ENCODE data around the gene MFSD1.

MFSD1 gene

DNA sequence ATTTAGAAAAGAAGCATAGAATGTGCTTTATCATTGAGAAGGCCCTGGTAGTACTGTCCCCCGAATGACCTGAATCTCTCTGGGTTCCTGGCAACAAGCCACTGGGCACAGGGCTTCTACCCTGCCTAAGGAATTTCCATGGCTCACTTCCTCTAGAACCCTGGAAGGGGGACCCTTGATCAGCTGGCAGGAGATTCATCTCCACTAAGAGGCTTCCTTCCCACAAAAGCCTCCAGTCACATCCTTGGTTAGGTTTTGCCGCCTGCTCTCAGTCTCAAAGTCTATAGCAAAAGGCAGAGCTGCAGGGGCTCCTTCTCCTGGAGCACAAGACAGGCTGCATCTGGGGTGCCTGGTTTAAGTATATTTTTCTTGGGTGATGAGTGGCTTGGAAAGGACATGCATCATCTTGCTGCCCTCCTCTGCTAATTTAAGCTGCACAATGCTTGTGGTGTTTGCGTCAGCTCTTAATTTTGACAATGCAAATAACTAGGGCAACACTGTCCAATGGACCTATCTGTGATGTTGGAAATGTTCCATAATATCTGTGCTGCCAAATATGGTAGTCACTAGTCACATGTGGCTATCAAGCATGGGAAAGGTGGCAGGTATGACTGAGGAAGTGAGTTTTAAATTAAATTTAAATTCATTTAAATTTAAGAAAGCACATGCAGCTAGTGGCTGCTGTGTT lies 36.2 kb upstream of the MFSD1 start:
- no peak overlapping the region for H3K4me3 ChIP-seq (ENCODE audit: low read depth, low read length)
- DNase-seq (ENCODE audit: low read depth), result no peak
- TF ChIP-seq, protein P1, sequence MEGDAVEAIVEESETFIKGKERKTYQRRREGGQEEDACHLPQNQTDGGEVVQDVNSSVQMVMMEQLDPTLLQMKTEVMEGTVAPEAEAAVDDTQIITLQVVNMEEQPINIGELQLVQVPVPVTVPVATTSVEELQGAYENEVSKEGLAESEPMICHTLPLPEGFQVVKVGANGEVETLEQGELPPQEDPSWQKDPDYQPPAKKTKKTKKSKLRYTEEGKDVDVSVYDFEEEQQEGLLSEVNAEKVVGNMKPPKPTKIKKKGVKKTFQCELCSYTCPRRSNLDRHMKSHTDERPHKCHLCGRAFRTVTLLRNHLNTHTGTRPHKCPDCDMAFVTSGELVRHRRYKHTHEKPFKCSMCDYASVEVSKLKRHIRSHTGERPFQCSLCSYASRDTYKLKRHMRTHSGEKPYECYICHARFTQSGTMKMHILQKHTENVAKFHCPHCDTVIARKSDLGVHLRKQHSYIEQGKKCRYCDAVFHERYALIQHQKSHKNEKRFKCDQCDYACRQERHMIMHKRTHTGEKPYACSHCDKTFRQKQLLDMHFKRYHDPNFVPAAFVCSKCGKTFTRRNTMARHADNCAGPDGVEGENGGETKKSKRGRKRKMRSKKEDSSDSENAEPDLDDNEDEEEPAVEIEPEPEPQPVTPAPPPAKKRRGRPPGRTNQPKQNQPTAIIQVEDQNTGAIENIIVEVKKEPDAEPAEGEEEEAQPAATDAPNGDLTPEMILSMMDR (IDR thresholded peaks at IDR 0.05; ENCODE audit: low read depth, low read length, missing control alignments), result no peak

DNA sequence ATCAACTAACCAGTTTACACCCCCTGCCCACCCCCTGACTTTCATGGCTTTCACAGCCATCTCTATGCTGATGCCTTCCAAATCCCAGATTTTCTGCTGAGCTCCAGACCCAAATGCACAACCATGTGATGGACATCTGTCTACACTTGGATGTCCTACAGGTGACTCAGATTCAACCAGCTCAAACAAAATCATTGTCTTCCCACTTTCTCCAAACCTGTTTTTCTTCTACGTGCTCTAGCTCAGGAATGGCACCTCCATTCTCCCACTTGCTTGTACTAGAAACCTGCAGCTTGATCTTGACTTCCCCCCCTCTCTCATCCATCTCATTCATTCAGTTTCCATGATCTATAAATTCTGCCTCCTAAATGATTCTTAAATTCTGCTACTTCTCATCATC lies 35.5 kb upstream of the MFSD1 start:
- TF ChIP-seq, protein P1 (IDR thresholded peaks at IDR 0.05; ENCODE audit: low read depth, low read length, missing control alignments), result no peak
- DNase-seq (ENCODE audit: low read depth), result no peak
- H3K4me3 ChIP-seq (ENCODE audit: low read depth, low read length), result no peak overlapping the region

DNA sequence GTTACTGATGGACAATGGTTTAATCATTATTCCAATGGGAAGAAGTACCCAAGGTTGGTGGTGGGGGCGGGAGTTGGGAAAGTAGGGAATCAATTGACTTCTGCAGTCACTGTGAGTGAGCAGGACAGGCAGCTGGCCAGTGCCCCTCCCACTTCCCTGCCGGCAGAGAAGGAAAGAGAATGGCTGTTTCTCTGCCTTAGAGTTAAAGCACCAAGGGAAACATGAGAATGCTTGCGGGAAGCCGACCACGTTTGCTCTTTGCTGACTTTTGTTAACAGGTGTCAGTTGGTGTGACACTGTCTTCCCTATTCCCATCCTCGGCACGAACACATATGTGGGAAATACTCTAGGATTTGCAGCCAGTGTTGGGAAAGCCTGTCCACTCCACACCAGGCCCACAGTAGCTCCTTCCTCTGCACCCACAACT lies 33.5 kb upstream of the MFSD1 start:
- TF ChIP-seq, protein P1 (IDR thresholded peaks at IDR 0.05; ENCODE audit: low read depth, low read length, missing control alignments), result no peak
- H3K4me3 ChIP-seq (ENCODE audit: low read depth, low read length), result no peak overlapping the region
- no peak for DNase-seq (ENCODE audit: low read depth)

DNA sequence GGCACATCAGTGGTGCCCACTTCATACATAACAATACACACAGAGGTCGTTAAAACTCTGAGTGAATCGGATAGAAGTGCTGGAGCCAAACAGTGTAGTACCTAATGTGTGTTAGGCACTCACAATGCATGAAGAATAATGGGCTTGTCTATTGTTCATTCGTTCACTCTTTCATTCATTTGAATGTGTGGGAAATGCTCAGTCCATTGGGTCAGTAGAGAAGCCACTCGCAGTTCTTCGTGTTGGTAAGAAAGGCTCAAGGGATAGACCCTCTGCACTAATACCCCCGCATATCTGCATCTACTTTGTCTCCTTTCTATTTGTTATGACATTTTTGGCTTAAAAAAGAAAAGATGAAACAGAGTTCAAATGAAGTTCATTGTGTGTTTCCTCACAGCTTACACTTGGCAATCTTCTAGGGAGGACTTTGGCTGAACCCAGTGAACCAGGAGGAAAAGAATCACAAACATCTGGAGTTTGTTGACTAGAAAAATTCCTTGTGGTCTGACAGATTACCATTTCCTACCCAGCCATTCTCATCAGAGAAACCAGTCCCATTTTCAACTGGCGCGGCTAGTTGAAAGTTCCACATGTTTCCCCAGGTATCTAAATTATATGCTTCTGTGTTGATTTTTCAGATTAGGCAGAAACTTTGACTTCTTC lies 32.8 kb upstream of the MFSD1 start:
- no peak overlapping the region for H3K4me3 ChIP-seq (ENCODE audit: low read depth, low read length)
- DNase-seq (ENCODE audit: low read depth), result no peak
- TF ChIP-seq, protein P1 (IDR thresholded peaks at IDR 0.05; ENCODE audit: low read depth, low read length, missing control alignments), result no peak

DNA sequence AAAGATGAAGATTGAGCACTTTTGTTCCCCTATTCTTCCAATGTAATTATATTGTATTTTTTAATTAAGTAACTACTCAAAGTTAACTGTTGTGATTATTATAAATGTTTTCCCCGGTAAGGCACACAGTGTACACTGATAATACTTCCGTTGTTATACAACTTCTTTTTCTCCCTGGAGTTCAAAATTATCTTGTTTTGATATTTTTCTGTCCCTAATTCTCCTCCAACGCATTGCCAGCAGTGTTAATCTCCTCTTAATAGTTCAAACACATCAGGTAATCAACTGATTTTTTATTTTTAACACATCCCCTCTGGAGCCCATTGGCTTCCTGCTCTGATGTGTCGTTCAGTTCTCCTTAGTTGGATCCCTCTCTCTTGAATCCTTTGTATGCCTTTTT lies 32.3 kb upstream of the MFSD1 start:
- no peak overlapping the region for H3K4me3 ChIP-seq (ENCODE audit: low read depth, low read length)
- no peak for DNase-seq (ENCODE audit: low read depth)
- TF ChIP-seq, protein P1 (IDR thresholded peaks at IDR 0.05; ENCODE audit: low read depth, low read length, missing control alignments), result no peak

DNA sequence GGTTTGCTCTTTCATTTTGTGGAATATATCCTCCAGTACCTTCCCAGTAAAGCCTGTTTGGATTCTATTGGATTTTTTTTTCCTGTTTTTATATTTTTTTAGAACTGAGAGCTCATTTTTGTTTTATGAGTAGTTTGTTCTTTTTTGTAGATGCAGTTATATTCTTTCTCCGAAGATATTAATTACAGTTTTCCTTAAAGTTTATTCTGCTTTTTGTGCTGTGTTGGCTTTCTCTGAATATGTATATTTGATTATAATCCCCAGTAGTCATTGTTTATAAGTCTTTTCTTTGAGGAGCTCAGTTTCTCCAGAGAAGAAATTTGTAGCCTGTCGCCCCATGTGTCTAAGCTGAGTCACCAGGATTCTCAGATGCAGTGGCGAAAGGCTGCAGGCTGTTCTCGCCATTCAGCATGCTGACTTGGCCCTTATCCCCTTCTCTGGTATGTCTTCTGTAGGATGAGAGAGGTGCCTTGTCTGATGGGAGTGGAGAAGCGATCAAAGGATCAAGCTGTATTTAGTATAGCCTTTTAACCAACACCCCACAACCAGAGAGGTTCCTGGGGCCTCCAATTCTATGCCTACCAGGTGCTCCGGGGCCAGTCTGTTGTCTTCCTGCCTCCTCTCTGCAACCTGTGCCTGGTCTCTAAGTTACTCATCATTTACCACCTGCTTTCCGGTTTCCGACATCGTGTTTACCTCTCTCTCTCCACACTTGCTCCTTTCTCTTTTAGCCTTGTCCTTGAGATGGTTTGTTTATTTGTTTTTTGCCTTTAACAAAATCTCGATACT lies 31.7 kb upstream of the MFSD1 start:
- TF ChIP-seq, protein P1 (IDR thresholded peaks at IDR 0.05; ENCODE audit: low read depth, low read length, missing control alignments), result no peak
- DNase-seq (ENCODE audit: low read depth), result no peak
- H3K4me3 ChIP-seq (ENCODE audit: low read depth, low read length), result no peak overlapping the region
